K562 (cell line): ENCODE results near the gene LRRC8E. TPM values are rescaled to one million over a fixed set of nuclear protein-coding genes. Genes with fewer than 3 reads are reported as not detected.

Experiments
- DACH1 ChIP-seq: fragments of 450-650 bp; IDR thresholded peaks from 2 replicates; pipeline ENCODE4 v1.6.1; 2018; ENCODE audit not compliant: partially characterized antibody
- ETS2 ChIP-seq: IDR thresholded peaks from 2 replicates; pipeline ENCODE4 v1.6.1; 2016; ENCODE audit warnings: borderline replicate concordance, missing genetic modification characterization, mild to moderate bottlenecking, moderate library complexity, missing compliant biosample characterization; ENCODE audit not compliant: poor library complexity, severe bottlenecking
- MECOM ChIP-seq: fragments of 250-450 bp; sonication (Bioruptor Pico); IDR thresholded peaks from 2 replicates; pipeline ENCODE4 v1.8.0; 2022; ENCODE audit warnings: inconsistent platforms
- MYBL2 ChIP-seq, 2 experiments: fragments of 450-650 bp in 1 of 2; sonication (generic) in 1 of 2; formaldehyde crosslinking in 1 of 2; IDR thresholded peaks; 2 replicates each; pipeline versions ENCODE4 v1.6.1 to v1.8.1; 2017 to 2022; ENCODE audit warnings: borderline replicate concordance in 1 of 2, inconsistent platforms in 1 of 2, low read depth in 1 of 2, mild to moderate bottlenecking in 1 of 2, missing genetic modification reagents in 1 of 2, moderate library complexity in 1 of 2
- NFYB ChIP-seq: IDR thresholded peaks from 2 replicates; pipeline ENCODE4 v1.6.1; 2011; ENCODE audit warnings: mild to moderate bottlenecking, moderate library complexity; ENCODE audit not compliant: insufficient read length; ENCODE audit errors: extremely low read depth
- SAP30 ChIP-seq: fragments of 200-600 bp; sonication (generic); IDR thresholded peaks from 2 replicates; pipeline ENCODE4 v1.6.1; 2012; ENCODE audit warnings: borderline replicate concordance, low read depth, mild to moderate bottlenecking, moderate library complexity, low read length, control low read depth, inconsistent platforms; ENCODE audit not compliant: insufficient read depth, poor library complexity, severe bottlenecking
- YY1 ChIP-seq, 3 experiments: IDR thresholded peaks; 2 replicates each; pipeline ENCODE4 v1.6.1; 2011; ENCODE audit warnings: low read length in 2 of 3, mild to moderate bottlenecking in 2 of 3, moderate library complexity in 2 of 3, borderline replicate concordance in 1 of 3, control low read depth in 1 of 3, low read depth in 1 of 3; ENCODE audit not compliant: insufficient read depth in 3 of 3, insufficient replicate concordance in 2 of 3, control insufficient read depth in 1 of 3, insufficient read length in 1 of 3; ENCODE audit errors: extremely low read depth in 1 of 3
- polyA plus RNA-seq, 8 experiments: library from polyadenylated mRNA; depleted of rRNA in 4 of 8; stranded (reverse) in 5 of 8; unstranded in 3 of 8; fragments of >200 nt; fragmentation: Nextera tagmentation in 2 of 8; fragmentation: Illumina TruSeq in 1 of 8; extraction: Ambion mirVana in 2 of 8; extraction: Trizol in 1 of 8; gene quantifications; 2 replicates each; pipeline versions ENCODE4 v1.2.1 to v1.2.3, GENCODE V29; 2011 to 2014; ENCODE audit warnings: inconsistent platforms in 1 of 8, missing spikeins in 1 of 8
- total RNA-seq, 7 experiments: library from RNA; depleted of rRNA in 6 of 7; stranded (reverse); fragments of >200 nt in 6 of 7; fragmentation: Illumina TruSeq in 2 of 7; extraction: Trizol in 2 of 7; gene quantifications; 2 replicates each; pipeline versions ENCODE4 v1.2.1 to v1.2.3, GENCODE V29; 2011 to 2021; ENCODE audit warnings: low replicate concordance in 1 of 7
- TF ChIP-seq, protein P1 (sequence below): fragments of 250-450 bp; sonication (Bioruptor Pico); IDR thresholded peaks from 2 replicates; pipeline ENCODE4 v1.4.0; 2020; ENCODE audit warnings: mild to moderate bottlenecking, moderate library complexity, borderline replicate concordance
- TF ChIP-seq, protein P2 (sequence below), 2 experiments: fragments of 450-650 bp; IDR thresholded peaks; 2 replicates each; pipeline ENCODE4 v1.6.1; 2016; ENCODE audit warnings: mild to moderate bottlenecking in 2 of 2, borderline replicate concordance in 1 of 2, low read depth in 1 of 2, moderate library complexity in 1 of 2
- TF ChIP-seq, protein P3 (sequence below): fragments of 450-650 bp; IDR thresholded peaks from 2 replicates; pipeline ENCODE4 v1.6.1; 2016; ENCODE audit warnings: borderline replicate concordance

Gene LRRC8E
- total and polyA plus RNA-seq, 9 of the 15 experiments (the other 6 are each of a cell fraction or from before 2014, with no cell fraction given): 0.08 to 5.7 (median 3.5) TPM; not detected in 1

DNA sequence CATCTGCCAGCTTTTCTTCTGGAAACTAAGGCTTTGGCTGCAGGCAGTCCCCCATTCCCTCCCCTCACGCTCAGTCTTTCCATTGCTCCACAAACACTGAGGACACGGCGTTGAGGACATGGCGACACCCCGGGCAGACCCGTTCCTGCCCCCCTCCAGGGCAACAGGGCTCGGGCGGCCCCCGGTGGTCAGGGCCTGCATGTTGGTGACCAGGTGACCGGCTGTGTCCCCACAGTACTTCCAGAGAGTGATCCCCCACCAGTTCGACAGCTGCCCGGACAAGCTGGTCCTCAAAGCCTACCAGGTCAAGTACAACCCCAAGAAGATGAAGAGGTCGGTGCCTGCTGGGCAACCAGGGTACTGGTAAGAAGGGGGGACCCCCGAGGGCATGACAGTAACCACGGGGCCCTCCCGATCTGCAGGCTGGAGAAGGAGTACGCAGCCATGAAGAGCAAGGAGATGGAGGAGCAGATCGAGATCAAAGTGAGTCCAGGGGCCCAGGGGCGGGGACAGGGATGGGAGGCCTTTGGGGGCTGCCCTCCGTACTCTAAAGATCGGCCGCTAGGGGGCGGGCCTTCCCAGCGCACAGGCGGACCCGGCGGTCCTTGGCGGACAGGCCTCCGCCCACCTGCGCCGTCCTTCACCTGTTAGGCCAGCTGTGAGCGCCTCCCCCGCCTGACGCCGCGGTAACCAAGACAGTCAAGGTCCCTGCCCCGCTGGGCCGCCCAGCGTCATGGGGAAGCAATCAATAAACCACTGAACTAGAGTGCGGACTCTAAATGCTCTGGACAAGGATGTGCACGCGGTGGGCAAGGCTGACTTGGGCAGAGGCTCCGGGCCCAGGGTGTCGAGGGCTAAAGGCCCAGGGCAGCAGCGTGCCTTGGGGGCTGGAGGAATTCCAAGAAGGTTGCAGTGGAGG is 35.2 kb upstream of the LRRC8E start (continued):
- TF ChIP-seq, protein P1, sequence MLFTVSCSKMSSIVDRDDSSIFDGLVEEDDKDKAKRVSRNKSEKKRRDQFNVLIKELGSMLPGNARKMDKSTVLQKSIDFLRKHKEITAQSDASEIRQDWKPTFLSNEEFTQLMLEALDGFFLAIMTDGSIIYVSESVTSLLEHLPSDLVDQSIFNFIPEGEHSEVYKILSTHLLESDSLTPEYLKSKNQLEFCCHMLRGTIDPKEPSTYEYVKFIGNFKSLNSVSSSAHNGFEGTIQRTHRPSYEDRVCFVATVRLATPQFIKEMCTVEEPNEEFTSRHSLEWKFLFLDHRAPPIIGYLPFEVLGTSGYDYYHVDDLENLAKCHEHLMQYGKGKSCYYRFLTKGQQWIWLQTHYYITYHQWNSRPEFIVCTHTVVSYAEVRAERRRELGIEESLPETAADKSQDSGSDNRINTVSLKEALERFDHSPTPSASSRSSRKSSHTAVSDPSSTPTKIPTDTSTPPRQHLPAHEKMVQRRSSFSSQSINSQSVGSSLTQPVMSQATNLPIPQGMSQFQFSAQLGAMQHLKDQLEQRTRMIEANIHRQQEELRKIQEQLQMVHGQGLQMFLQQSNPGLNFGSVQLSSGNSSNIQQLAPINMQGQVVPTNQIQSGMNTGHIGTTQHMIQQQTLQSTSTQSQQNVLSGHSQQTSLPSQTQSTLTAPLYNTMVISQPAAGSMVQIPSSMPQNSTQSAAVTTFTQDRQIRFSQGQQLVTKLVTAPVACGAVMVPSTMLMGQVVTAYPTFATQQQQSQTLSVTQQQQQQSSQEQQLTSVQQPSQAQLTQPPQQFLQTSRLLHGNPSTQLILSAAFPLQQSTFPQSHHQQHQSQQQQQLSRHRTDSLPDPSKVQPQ (CRISPR knock-in tag): no peak
- TF ChIP-seq MECOM (no peak), SAP30 (no peak), ETS2 (tag) (no peak), NFYB (no peak), MYBL2 (IDR thresholded peaks at IDR 0.05; ENCODE audit: low read depth) (no peak), MYBL2 (CRISPR knock-in tag; IDR thresholded peaks at IDR 0.05; ENCODE audit: borderline replicate concordance) (no peak), YY1 (IDR thresholded peaks at IDR 0.05; ENCODE audit: borderline replicate concordance in 1 of 3, control insufficient read depth in 1 of 3, extremely low read depth in 1 of 3, insufficient read depth in 3 of 3, insufficient read length in 1 of 3, insufficient replicate concordance in 2 of 3, low read depth in 1 of 3, low read length in 2 of 3) (no peak), DACH1 (peak; percentile 90)
- TF ChIP-seq, protein P2, sequence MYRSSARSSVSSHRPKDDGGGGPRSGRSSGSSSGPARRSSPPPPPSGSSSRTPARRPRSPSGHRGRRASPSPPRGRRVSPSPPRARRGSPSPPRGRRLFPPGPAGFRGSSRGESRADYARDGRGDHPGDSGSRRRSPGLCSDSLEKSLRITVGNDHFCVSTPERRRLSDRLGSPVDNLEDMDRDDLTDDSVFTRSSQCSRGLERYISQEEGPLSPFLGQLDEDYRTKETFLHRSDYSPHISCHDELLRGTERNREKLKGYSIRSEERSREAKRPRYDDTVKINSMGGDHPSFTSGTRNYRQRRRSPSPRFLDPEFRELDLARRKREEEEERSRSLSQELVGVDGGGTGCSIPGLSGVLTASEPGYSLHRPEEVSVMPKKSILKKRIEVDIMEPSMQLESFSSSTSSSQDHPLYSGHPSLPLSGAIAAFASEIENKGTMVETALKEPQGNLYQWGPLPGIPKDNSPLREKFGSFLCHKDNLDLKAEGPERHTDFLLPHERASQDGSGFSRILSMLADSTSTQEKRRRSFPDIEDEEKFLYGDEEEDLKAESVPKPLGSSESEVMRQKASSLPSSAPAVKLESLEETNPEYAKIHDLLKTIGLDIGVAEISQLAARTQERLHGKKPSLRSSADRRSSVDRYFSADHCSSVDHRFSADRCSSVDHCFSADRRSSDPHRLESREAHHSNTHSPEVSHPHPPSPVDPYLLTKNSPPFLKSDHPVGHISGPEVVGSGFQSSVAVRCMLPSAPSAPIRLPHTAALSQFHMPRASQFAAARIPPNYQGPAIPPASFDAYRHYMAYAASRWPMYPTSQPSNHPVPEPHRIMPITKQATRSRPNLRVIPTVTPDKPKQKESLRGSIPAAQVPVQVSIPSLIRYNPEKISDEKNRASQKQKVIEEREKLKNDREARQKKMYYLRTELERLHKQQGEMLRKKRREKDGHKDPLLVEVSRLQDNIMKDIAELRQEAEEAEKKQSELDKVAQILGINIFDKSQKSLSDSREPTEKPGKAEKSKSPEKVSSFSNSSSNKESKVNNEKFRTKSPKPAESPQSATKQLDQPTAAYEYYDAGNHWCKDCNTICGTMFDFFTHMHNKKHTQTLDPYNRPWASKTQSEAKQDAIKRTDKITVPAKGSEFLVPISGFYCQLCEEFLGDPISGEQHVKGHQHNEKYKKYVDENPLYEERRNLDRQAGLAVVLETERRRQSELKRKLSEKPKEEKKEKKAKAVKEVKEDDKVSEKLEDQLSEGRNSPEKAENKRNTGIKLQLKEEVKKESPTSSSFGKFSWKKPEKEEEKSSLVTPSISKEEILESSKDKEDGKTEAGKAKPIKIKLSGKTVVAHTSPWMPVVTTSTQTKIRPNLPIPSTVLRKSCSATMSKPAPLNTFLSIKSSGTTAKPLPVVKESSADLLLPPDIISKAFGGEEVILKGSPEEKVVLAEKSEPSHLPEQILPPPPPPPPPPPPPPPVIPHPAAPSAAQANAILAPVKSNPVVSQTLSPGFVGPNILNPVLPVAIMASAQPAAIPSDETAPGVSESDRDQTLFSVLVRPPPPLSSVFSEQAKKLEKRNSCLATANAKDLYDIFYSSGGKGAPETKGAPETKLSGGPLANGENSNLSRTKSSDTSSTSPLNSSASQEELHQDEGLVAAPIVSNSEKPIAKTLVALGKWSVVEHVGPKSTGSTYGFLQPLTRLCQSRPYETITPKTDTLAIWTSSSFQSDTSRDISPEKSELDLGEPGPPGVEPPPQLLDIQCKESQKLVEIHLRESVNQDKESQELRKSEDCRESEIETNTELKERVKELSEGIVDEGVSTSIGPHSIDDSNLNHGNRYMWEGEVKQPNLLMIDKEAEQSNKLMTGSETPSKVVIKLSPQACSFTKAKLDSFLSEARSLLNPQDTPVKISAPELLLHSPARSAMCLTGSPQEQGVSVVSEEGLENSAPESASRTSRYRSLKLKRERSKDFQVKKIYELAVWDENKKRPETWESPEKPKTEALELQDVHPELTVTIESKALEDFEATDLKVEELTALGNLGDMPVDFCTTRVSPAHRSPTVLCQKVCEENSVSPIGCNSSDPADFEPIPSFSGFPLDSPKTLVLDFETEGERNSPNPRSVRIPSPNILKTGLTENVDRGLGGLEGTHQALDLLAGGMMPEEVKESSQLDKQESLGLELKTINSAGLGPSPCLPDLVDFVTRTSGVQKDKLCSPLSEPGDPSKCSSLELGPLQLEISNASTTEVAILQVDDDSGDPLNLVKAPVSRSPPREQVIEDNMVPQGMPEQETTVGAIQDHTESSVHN (IDR thresholded peaks at IDR 0.05; ENCODE audit: borderline replicate concordance in 1 of 2, low read depth in 1 of 2): no peak
- TF ChIP-seq, protein P3, sequence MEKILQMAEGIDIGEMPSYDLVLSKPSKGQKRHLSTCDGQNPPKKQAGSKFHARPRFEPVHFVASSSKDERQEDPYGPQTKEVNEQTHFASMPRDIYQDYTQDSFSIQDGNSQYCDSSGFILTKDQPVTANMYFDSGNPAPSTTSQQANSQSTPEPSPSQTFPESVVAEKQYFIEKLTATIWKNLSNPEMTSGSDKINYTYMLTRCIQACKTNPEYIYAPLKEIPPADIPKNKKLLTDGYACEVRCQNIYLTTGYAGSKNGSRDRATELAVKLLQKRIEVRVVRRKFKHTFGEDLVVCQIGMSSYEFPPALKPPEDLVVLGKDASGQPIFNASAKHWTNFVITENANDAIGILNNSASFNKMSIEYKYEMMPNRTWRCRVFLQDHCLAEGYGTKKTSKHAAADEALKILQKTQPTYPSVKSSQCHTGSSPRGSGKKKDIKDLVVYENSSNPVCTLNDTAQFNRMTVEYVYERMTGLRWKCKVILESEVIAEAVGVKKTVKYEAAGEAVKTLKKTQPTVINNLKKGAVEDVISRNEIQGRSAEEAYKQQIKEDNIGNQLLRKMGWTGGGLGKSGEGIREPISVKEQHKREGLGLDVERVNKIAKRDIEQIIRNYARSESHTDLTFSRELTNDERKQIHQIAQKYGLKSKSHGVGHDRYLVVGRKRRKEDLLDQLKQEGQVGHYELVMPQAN: no peak
